GM21723 (cell line): ENCODE data around the gene UTP20.

Experiments used
- ATAC-seq: cut with Tn5 transposase; IDR thresholded peaks from one replicate; pipeline ENCODE4 v1.9.1; 2021; ENCODE audit warnings: mild to moderate bottlenecking, moderate library complexity; ENCODE audit not compliant: unreplicated experiment

The UTP20 gene

DNA sequence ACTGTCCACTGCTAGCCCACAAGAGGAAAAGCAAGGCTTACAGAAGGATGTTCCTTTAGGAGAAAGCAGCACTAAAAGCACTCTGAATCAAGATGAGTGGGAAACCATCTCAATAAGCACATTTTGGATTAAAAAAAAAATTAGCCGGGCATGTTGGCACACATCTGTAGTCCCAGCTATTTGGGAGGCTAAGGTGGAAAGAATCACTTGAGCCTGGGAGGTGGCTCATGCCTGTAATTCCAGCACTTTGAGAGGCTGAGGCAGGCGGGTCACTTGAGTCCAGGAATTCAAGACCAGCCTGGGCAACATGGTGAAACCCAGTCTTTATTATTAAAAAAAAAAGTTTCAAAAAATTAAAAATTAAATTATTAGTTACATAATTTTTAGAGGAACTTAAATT lies 144.7 kb downstream of the UTP20 start:
- ATAC-seq: no peak

DNA sequence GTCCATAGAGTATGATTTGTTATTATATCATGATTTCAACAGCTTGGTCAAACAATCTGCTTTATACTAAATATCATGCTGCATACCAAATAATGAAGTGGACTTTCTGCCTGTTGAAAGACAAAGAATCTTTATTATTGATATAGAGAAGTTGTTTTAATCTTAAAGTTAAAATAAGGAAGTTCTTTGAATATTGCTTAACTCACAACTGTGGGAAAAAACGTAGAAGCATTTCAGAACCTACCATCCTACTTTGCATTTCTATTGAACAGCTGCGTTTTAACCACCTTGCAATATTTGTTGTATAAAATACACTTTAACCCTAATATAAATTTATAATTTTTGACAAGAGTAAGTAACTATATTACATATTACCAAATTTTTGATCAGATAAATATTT lies 150.6 kb downstream of the UTP20 start:
- ATAC-seq: no peak

DNA sequence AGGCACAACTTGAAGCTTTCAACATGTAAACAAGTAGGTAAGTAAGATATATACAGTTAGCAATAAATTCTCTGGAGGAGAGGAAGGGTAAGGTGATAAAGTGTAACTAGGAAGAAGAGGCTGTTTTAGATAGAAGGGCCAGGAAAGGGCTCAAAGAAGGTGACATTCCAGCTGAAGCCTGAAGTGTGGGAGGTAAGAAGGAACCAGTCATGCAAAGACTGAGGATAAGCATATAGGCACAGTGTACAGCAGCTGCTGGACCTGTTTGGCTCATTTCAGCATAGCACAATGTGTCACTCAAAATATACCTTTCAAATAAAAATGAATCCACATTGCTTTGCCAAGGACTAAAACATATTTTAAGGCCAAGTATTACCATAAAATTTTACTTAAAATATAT lies 156.2 kb downstream of the UTP20 start:
- ATAC-seq: no peak
